Forelimb muscle (tissue), 1 donor: ENCODE results near the gene SCN2B. TPM values are rescaled to one million over a fixed set of nuclear protein-coding genes. Genes with fewer than 3 reads are reported as not detected.

ENCODE experiments used
- DNase-seq: peaks from one replicate; pipeline ENCODE4 v3.0.0-alpha.2; 2013; ENCODE audit warnings: low read depth
- polyA plus RNA-seq: library from polyadenylated mRNA; unstranded; fragments of 120-200 nt; gene quantifications from one replicate; pipeline ENCODE4 v1.2.1, GENCODE V29; 2013; ENCODE audit not compliant: insufficient read length

SCN2B gene
- polyA plus RNA-seq, 1 donor, result 4.4 TPM

GRCh38 chr11:118135051-118135795 is 41.2 kb downstream of the SCN2B start:
- no peak for DNase-seq

- DNase-seq, result no peak
These were observed 42.6 kb downstream of the SCN2B start for GRCh38 chr11:118133816-118134215.

- DNase-seq, result no peak
These were observed 43.9 kb downstream of the SCN2B start for GRCh38 chr11:118132385-118133151.

- DNase-seq, result no peak
These were observed 46.8 kb downstream of the SCN2B start for GRCh38 chr11:118129471-118130172.

GRCh38 chr11:118128721-118129470 is 47.5 kb downstream of the SCN2B start:
- no peak for DNase-seq

GRCh38 chr11:118128310-118128709 is 48.1 kb downstream of the SCN2B start:
- no peak for DNase-seq

- DNase-seq, result no peak
These were observed 50.2 kb downstream of the SCN2B start for GRCh38 chr11:118126082-118126838.

GRCh38 chr11:118124929-118125535 is 51.4 kb downstream of the SCN2B start:
- DNase-seq, result no peak

- DNase-seq, result no peak
These were observed 55.6 kb downstream of the SCN2B start for GRCh38 chr11:118120793-118121192.

GRCh38 chr11:118117790-118118601 is 58.4 kb downstream of the SCN2B start:
- DNase-seq, result no peak

- DNase-seq, result no peak
These were observed 61.4 kb downstream of the SCN2B start for GRCh38 chr11:118115048-118115447.

GRCh38 chr11:118114266-118114665 is 62.2 kb downstream of the SCN2B start:
- no peak for DNase-seq

- no peak for DNase-seq
These were observed 63.6 kb downstream of the SCN2B start for GRCh38 chr11:118112711-118113430.

Other genes with a start within 250 kb of the SCN2B start
- 0.19 TPM for gene TMPRSS13, start 247.2 kb downstream of the SCN2B start, polyA plus RNA-seq
- 3.8 TPM for gene IL10RA, start 190.2 kb downstream of the SCN2B start, polyA plus RNA-seq
- gene TMPRSS4, start 99.6 kb downstream of the SCN2B start, polyA plus RNA-seq, result 0.10 TPM
- 0.32 TPM for gene SMIM35, start 89.7 kb downstream of the SCN2B start, polyA plus RNA-seq
- 4.7 TPM for gene SCN4B, start 23.8 kb downstream of the SCN2B start, polyA plus RNA-seq
- gene JAML, start 48.4 kb upstream of the SCN2B start, polyA plus RNA-seq, result 1.7 TPM
- gene MPZL3, start 75.7 kb upstream of the SCN2B start, polyA plus RNA-seq, result 0.58 TPM
- 0.51 TPM for gene MPZL2, start 87.7 kb upstream of the SCN2B start, polyA plus RNA-seq
- gene CD3E, start 128.1 kb upstream of the SCN2B start, polyA plus RNA-seq, result 0.54 TPM
- not detected for gene CD3D, start 166.1 kb upstream of the SCN2B start, polyA plus RNA-seq
- 0.13 TPM for gene CD3G, start 167.7 kb upstream of the SCN2B start, polyA plus RNA-seq
- gene UBE4A, start 183.0 kb upstream of the SCN2B start, polyA plus RNA-seq, result 21.2 TPM
- gene ATP5MG, start 225.0 kb upstream of the SCN2B start, polyA plus RNA-seq, result 416 TPM